ENCODE data around the gene DEFB112.

- TF ChIP-seq, protein P1, sequence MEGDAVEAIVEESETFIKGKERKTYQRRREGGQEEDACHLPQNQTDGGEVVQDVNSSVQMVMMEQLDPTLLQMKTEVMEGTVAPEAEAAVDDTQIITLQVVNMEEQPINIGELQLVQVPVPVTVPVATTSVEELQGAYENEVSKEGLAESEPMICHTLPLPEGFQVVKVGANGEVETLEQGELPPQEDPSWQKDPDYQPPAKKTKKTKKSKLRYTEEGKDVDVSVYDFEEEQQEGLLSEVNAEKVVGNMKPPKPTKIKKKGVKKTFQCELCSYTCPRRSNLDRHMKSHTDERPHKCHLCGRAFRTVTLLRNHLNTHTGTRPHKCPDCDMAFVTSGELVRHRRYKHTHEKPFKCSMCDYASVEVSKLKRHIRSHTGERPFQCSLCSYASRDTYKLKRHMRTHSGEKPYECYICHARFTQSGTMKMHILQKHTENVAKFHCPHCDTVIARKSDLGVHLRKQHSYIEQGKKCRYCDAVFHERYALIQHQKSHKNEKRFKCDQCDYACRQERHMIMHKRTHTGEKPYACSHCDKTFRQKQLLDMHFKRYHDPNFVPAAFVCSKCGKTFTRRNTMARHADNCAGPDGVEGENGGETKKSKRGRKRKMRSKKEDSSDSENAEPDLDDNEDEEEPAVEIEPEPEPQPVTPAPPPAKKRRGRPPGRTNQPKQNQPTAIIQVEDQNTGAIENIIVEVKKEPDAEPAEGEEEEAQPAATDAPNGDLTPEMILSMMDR (conservative IDR thresholded peaks at IDR 0.05): no peak
- TF ChIP-seq ZFX (IDR thresholded peaks at IDR 0.05): no peak
Observed at GRCh38 chr6:50097966-50098640, 48.4 kb upstream of the DEFB112 start.

Data from C4-2B (cell line).